ENCODE results near the gene THBD. TPM values are rescaled to one million over a fixed set of nuclear protein-coding genes. Genes with fewer than 3 reads are reported as not detected.

Gene THBD
- polyA plus RNA-seq, 3 donors: 7.4 to 194 (median 30.2) TPM

- H4K20me1 ChIP-seq (ENCODE audit: insufficient read depth, low read length): peaks cover 33% of the 10 kb centered on the region
- no peak overlapping the region for H3K27ac ChIP-seq (ENCODE audit: low read depth in 1 of 2, low read length in 2 of 2)
- intact Hi-C loops (cut with micrococcal nuclease): loop anchor here in 1 of 2 donors (10.0 kb wide), 1 partner anchor 349 kb away; no protein-coding TSS in a partner anchor
- Mint-ChIP-seq H3K4me3 (no peak overlapping the region), H3K4me1 (peaks cover 50% of the 10 kb centered on the region), H3K27ac (no peak overlapping the region), H3K9me3 (peaks cover 0 to 9% (median 3%) of the 10 kb centered on the region in 7 donors), H3K27me3 (ENCODE audit: low read depth in 3 of 3) (peaks cover 25 to 41% (median 33%) of the 10 kb centered on the region in 3 donors), H3K36me3 (peaks cover 17 to 18% of the 10 kb centered on the region in 2 donors)
- peaks cover 14 to 18% of the 10 kb centered on the region in 2 donors for H3K27me3 ChIP-seq (ENCODE audit: control insufficient read depth in 2 of 2, insufficient read depth in 2 of 2, low read length in 2 of 2)
- DNase-seq: no peak
- WGBS (ENCODE audit: insufficient coverage): 91% methylated on average over 5 of the region's 6 CpGs
- H3K9me3 ChIP-seq (replicated peaks in 1 of 2; ENCODE audit: control insufficient read depth in 1 of 2, insufficient read depth in 1 of 2, low read length in 2 of 2): no peaks in the 10 kb centered on the region
- H3K4me2 ChIP-seq (replicated peaks; ENCODE audit: extremely low read depth, low read length, poor library complexity, severe bottlenecking): no peak overlapping the region
- H2AFZ ChIP-seq (ENCODE audit: insufficient read depth, low read depth, low read length, poor library complexity, severe bottlenecking): no peak overlapping the region
- no peak overlapping the region for H3K4me3 ChIP-seq (replicated peaks in 1 of 3; ENCODE audit: low read depth in 2 of 3, low read length in 3 of 3)
- H3K36me3 ChIP-seq (replicated peaks in 1 of 2; ENCODE audit: control insufficient read depth in 1 of 2, insufficient read depth in 2 of 2, low read length in 2 of 2): peaks cover 0 to 7% of the 10 kb centered on the region in 2 donors
- H3K79me2 ChIP-seq (ENCODE audit: insufficient read depth, low read length): peaks cover 8% of the 10 kb centered on the region
- peaks cover 23 to 50% of the 10 kb centered on the region in 2 donors for H3K4me1 ChIP-seq (ENCODE audit: control insufficient read depth in 1 of 2, insufficient read depth in 2 of 2, low read length in 2 of 2)
- TF ChIP-seq CTCF (IDR thresholded peaks at IDR 0.05): no peak
- H3K9ac ChIP-seq (ENCODE audit: insufficient read depth, low read length, poor library complexity, severe bottlenecking): no peak overlapping the region
These were observed 6.1 kb downstream of the THBD start for GRCh38 chr20:23043376-23043775.

GRCh38 chr20:23042270-23042669 is 7.2 kb downstream of the THBD start:
- H3K9ac ChIP-seq (ENCODE audit: insufficient read depth, low read length, poor library complexity, severe bottlenecking): no peak overlapping the region
- H3K79me2 ChIP-seq (ENCODE audit: insufficient read depth, low read length): peaks cover 5% of the 10 kb centered on the region
- H3K9me3 Mint-ChIP-seq: peaks cover 0 to 4% (median 1%) of the 10 kb centered on the region in 7 donors
- no peak overlapping the region for H2AFZ ChIP-seq (ENCODE audit: insufficient read depth, low read depth, low read length, poor library complexity, severe bottlenecking)
- peaks cover 0 to 7% of the 10 kb centered on the region in 2 donors for H3K36me3 ChIP-seq (replicated peaks in 1 of 2; ENCODE audit: control insufficient read depth in 1 of 2, insufficient read depth in 2 of 2, low read length in 2 of 2)
- DNase-seq: no peak
- no peak for TF ChIP-seq CTCF (IDR thresholded peaks at IDR 0.05)
- peaks cover 12 to 39% of the 10 kb centered on the region in 2 donors for H3K4me1 ChIP-seq (ENCODE audit: control insufficient read depth in 1 of 2, insufficient read depth in 2 of 2, low read length in 2 of 2)
- no peak overlapping the region for H3K4me2 ChIP-seq (replicated peaks; ENCODE audit: extremely low read depth, low read length, poor library complexity, severe bottlenecking)
- H3K9me3 ChIP-seq (replicated peaks in 1 of 2; ENCODE audit: control insufficient read depth in 1 of 2, insufficient read depth in 1 of 2, low read length in 2 of 2): no peaks in the 10 kb centered on the region
- H3K4me3 ChIP-seq (replicated peaks in 1 of 3; ENCODE audit: low read depth in 2 of 3, low read length in 3 of 3): no peak overlapping the region
- intact Hi-C loops (cut with micrococcal nuclease): loop anchor here in 1 of 2 donors (10.0 kb wide), 1 partner anchor 347 kb away; no protein-coding TSS in a partner anchor
- no peak overlapping the region for H3K27ac Mint-ChIP-seq
- peaks cover 18 to 19% of the 10 kb centered on the region in 2 donors for H3K27me3 ChIP-seq (ENCODE audit: control insufficient read depth in 2 of 2, insufficient read depth in 2 of 2, low read length in 2 of 2)
- H4K20me1 ChIP-seq (ENCODE audit: insufficient read depth, low read length): peaks cover 22% of the 10 kb centered on the region
- peaks cover 25 to 41% (median 36%) of the 10 kb centered on the region in 3 donors for H3K27me3 Mint-ChIP-seq (ENCODE audit: low read depth in 3 of 3)
- H3K4me1 Mint-ChIP-seq: peaks cover 39% of the 10 kb centered on the region
- H3K27ac ChIP-seq (ENCODE audit: low read depth in 1 of 2, low read length in 2 of 2): no peak overlapping the region
- 80% methylated on average over 1 of the region's 3 CpGs for WGBS (ENCODE audit: insufficient coverage)
- H3K36me3 Mint-ChIP-seq: peaks cover 12 to 13% of the 10 kb centered on the region in 2 donors
- H3K4me3 Mint-ChIP-seq: no peak overlapping the region

Data from CD14-positive monocyte (primary cell).